LNCAP (cell line): ENCODE data around the gene RABGAP1L.

ENCODE experiments used
- CTCF ChIP-seq: fragments of 450-650 bp; IDR thresholded peaks from 2 replicates; pipeline ENCODE4 v1.5.1; 2017; ENCODE audit warnings: mild to moderate bottlenecking

RABGAP1L gene

GRCh38 chr1:174358344-174358743 lies 199.0 kb downstream of the RABGAP1L start:
- no peak for TF ChIP-seq CTCF

GRCh38 chr1:174358786-174359453 lies 199.6 kb downstream of the RABGAP1L start:
- no peak for TF ChIP-seq CTCF

GRCh38 chr1:174359454-174359805 lies 200.1 kb downstream of the RABGAP1L start:
- no peak for TF ChIP-seq CTCF

- TF ChIP-seq CTCF = no peak
These were observed 205.8 kb downstream of the RABGAP1L start for GRCh38 chr1:174364996-174365736.

- TF ChIP-seq CTCF = no peak
These were observed 207.6 kb downstream of the RABGAP1L start for GRCh38 chr1:174366946-174367345.

GRCh38 chr1:174367892-174368291 lies 208.6 kb downstream of the RABGAP1L start:
- no peak for TF ChIP-seq CTCF

- TF ChIP-seq CTCF = no peak
These were observed 216.7 kb downstream of the RABGAP1L start for GRCh38 chr1:174376030-174376429.
